Stimulated activated naive B cell treated with anti-CD40 and anti-IgM and Interleukin-4, amounts not matched to agents 10 μg/mL and 1 μg/mL and 100 μg/mL, for 72 hours (primary cell): Measurements from ENCODE around the gene MAJIN.
"Not testable (repeated sequence)": the region's sequence is repeated elsewhere in the genome, so short reads cannot be mapped to it uniquely, and the experiment has no call there.

Experiments used
- ATAC-seq, 2 donors: fragments of 150-1000 bp; cut with Tn5 transposase; replicated peaks; 2 replicates each; pipeline ENCODE4 v1.10.0; 2021; ENCODE audit warnings: moderate library complexity in 1 of 2
- DNase-seq: peaks from one replicate; pipeline ENCODE4 v3.0.0; 2021
- H3K27ac Mint-ChIP-seq: one replicate; pipeline ENCODE4 v1.8.0; 2022; ENCODE audit warnings: mild to moderate bottlenecking, mixed read lengths
- H3K27me3 Mint-ChIP-seq, 2 donors: one replicate each; pipeline ENCODE4 v1.8.0; 2022; ENCODE audit warnings: mixed read lengths in 2 of 2
- H3K36me3 Mint-ChIP-seq, 2 donors: one replicate each; pipeline ENCODE4 v1.8.0; 2022; ENCODE audit warnings: mixed read lengths in 2 of 2, mild to moderate bottlenecking in 1 of 2
- H3K4me1 Mint-ChIP-seq, 2 donors: one replicate each; pipeline ENCODE4 v1.8.0; 2022; ENCODE audit warnings: mixed read lengths in 2 of 2, mild to moderate bottlenecking in 1 of 2
- H3K4me3 Mint-ChIP-seq, 2 donors: one replicate each; pipeline ENCODE4 v1.8.0; 2022; ENCODE audit warnings: mild to moderate bottlenecking in 2 of 2, mixed read lengths in 2 of 2, moderate library complexity in 1 of 2
- H3K9me3 Mint-ChIP-seq, 2 donors: one replicate each; pipeline ENCODE4 v1.8.0; 2022; ENCODE audit warnings: mixed read lengths in 2 of 2, mild to moderate bottlenecking in 1 of 2

Gene MAJIN

GRCh38 chr11:65002706-65003105 is 30.8 kb upstream of the MAJIN start:
- ATAC-seq (no peak), DNase-seq (no peak)
- Mint-ChIP-seq H3K36me3 (no peaks in the 10 kb centered on the region), H3K4me1 (peaks cover 9 to 10% of the 10 kb centered on the region in 2 donors), H3K27me3 (no peaks in the 10 kb centered on the region), H3K9me3 (no peaks in the 10 kb centered on the region), H3K27ac (no peak overlapping the region), H3K4me3 (no peak overlapping the region)

GRCh38 chr11:64999478-64999877 is 27.6 kb upstream of the MAJIN start:
- Mint-ChIP-seq H3K4me1 (peaks cover 23 to 25% of the 10 kb centered on the region in 2 donors), H3K36me3 (no peaks in the 10 kb centered on the region), H3K9me3 (no peaks in the 10 kb centered on the region), H3K27ac (no peak overlapping the region), H3K27me3 (no peaks in the 10 kb centered on the region), H3K4me3 (no peak overlapping the region)
- no peak for ATAC-seq
- no peak for DNase-seq

GRCh38 chr11:64998690-64999431 is 27.0 kb upstream of the MAJIN start:
- Mint-ChIP-seq H3K9me3 (no peaks in the 10 kb centered on the region), H3K4me3 (no peak overlapping the region), H3K4me1 (peaks cover 25% of the 10 kb centered on the region in 2 donors), H3K27me3 (no peaks in the 10 kb centered on the region), H3K36me3 (no peaks in the 10 kb centered on the region), H3K27ac (peak overlapping the region; percentile 59)
- DNase-seq = no peak
- ATAC-seq = no peak

- Mint-ChIP-seq H3K27ac (no peak overlapping the region), H3K4me3 (no peak overlapping the region)
- no peak for ATAC-seq
Observed at GRCh38 chr11:64998141-64998540, 26.2 kb upstream of the MAJIN start.

GRCh38 chr11:64996710-64997380 is 24.9 kb upstream of the MAJIN start, which contains the start of gene BATF2:
Gene BATF2, minus strand, starts transcription at chr11:64996971. Its CDS starts 57 bp downstream, at chr11:64996914.
- Mint-ChIP-seq H3K9me3 (no peaks in the 10 kb centered on the region), H3K36me3 (no peaks in the 10 kb centered on the region), H3K4me3 (peak within 1 kb of the TSS; percentile 74), H3K4me1 (peaks cover 28 to 34% of the 10 kb centered on the region in 2 donors), H3K27ac (peak within 1 kb of the TSS; percentile 85), H3K27me3 (no peaks in the 10 kb centered on the region)
- DNase-seq (peak; percentile 23), ATAC-seq (peak; percentile 76 to 88)

More at GRCh38 chr11:64998141-64998540, 26.2 kb upstream of the MAJIN start:
- Mint-ChIP-seq H3K9me3 (no peaks in the 10 kb centered on the region), H3K27me3 (no peaks in the 10 kb centered on the region), H3K4me1 (peaks cover 25 to 26% of the 10 kb centered on the region in 2 donors), H3K36me3 (no peaks in the 10 kb centered on the region)
- DNase-seq = no peak

GRCh38 chr11:64996327-64996709 is 24.4 kb upstream of the MAJIN start:
- H3K9me3 Mint-ChIP-seq = no peaks in the 10 kb centered on the region
- H3K36me3 Mint-ChIP-seq = no peaks in the 10 kb centered on the region
- H3K4me1 Mint-ChIP-seq = peaks cover 33 to 39% of the 10 kb centered on the region in 2 donors
- peak in 1 of 2 donors; percentile 10 for ATAC-seq
- H3K27me3 Mint-ChIP-seq = no peaks in the 10 kb centered on the region
- no peak overlapping the region for H3K27ac Mint-ChIP-seq
- no peak for DNase-seq
- H3K4me3 Mint-ChIP-seq = peak overlapping the region; percentile 74

- no peak overlapping the region for H3K4me3 Mint-ChIP-seq
- no peaks in the 10 kb centered on the region for H3K27me3 Mint-ChIP-seq
- H3K27ac Mint-ChIP-seq = no peak overlapping the region
- no peaks in the 10 kb centered on the region for H3K36me3 Mint-ChIP-seq
- ATAC-seq (no peak), DNase-seq (no peak)
- H3K9me3 Mint-ChIP-seq = no peaks in the 10 kb centered on the region
- peaks cover 43 to 59% of the 10 kb centered on the region in 2 donors for H3K4me1 Mint-ChIP-seq
Observed at GRCh38 chr11:64994318-64994717, 22.4 kb upstream of the MAJIN start.

- H3K27ac Mint-ChIP-seq = peak overlapping the region; percentile 15
- H3K27me3 Mint-ChIP-seq = no peaks in the 10 kb centered on the region
- H3K4me1 Mint-ChIP-seq = peaks cover 36 to 55% of the 10 kb centered on the region in 2 donors
- ATAC-seq (peak; percentile 62 to 63), DNase-seq (no peak)
- no peak overlapping the region for H3K4me3 Mint-ChIP-seq
- H3K36me3 Mint-ChIP-seq = no peaks in the 10 kb centered on the region
- no peaks in the 10 kb centered on the region for H3K9me3 Mint-ChIP-seq
Observed at GRCh38 chr11:64990222-64990923, 18.5 kb upstream of the MAJIN start.

- no peak overlapping the region for H3K27ac Mint-ChIP-seq
- peaks cover 41 to 64% of the 10 kb centered on the region in 2 donors for H3K4me1 Mint-ChIP-seq
- DNase-seq (no peak), ATAC-seq (no peak)
- no peaks in the 10 kb centered on the region for H3K36me3 Mint-ChIP-seq
- peak overlapping the region in 1 of 2 donors; percentile 6 for H3K4me3 Mint-ChIP-seq
- H3K27me3 Mint-ChIP-seq = no peaks in the 10 kb centered on the region
- peaks cover 0 to 4% of the 10 kb centered on the region in 2 donors for H3K9me3 Mint-ChIP-seq
Observed at GRCh38 chr11:64989416-64989815, 17.5 kb upstream of the MAJIN start.

GRCh38 chr11:64987998-64988854 is 16.3 kb upstream of the MAJIN start:
- peaks cover 42 to 72% of the 10 kb centered on the region in 2 donors for H3K4me1 Mint-ChIP-seq
- H3K27me3 Mint-ChIP-seq = no peaks in the 10 kb centered on the region
- no peaks in the 10 kb centered on the region for H3K36me3 Mint-ChIP-seq
- no peak overlapping the region for H3K27ac Mint-ChIP-seq
- H3K9me3 Mint-ChIP-seq = peaks cover 0 to 4% of the 10 kb centered on the region in 2 donors
- DNase-seq = no peak
- no peak for ATAC-seq
- no peak overlapping the region for H3K4me3 Mint-ChIP-seq

GRCh38 chr11:64983339-64983738 is 11.4 kb upstream of the MAJIN start:
- H3K27ac Mint-ChIP-seq, H3K9me3 Mint-ChIP-seq, H3K27me3 Mint-ChIP-seq, H3K4me3 Mint-ChIP-seq, DNase-seq, H3K36me3 Mint-ChIP-seq, ATAC-seq: not testable (repeated sequence)
- H3K4me1 Mint-ChIP-seq = peaks cover 17 to 36% of the 10 kb centered on the region in 2 donors

GRCh38 chr11:64976651-64977050 is 4.7 kb upstream of the MAJIN start:
- H3K36me3 Mint-ChIP-seq = no peaks in the 10 kb centered on the region
- H3K9me3 Mint-ChIP-seq = peaks cover 0 to 2% of the 10 kb centered on the region in 2 donors
- H3K4me3 Mint-ChIP-seq = no peak overlapping the region
- peaks cover 8 to 14% of the 10 kb centered on the region in 2 donors for H3K4me1 Mint-ChIP-seq
- no peak for ATAC-seq
- H3K27me3 Mint-ChIP-seq = no peaks in the 10 kb centered on the region
- DNase-seq = no peak
- no peak overlapping the region for H3K27ac Mint-ChIP-seq

GRCh38 chr11:64974124-64974523 is 2.2 kb upstream of the MAJIN start:
- H3K4me3 Mint-ChIP-seq = no peak overlapping the region
- peaks cover 0 to 2% of the 10 kb centered on the region in 2 donors for H3K9me3 Mint-ChIP-seq
- no peak overlapping the region for H3K27ac Mint-ChIP-seq
- no peaks in the 10 kb centered on the region for H3K36me3 Mint-ChIP-seq
- peaks cover 13 to 24% of the 10 kb centered on the region in 2 donors for H3K4me1 Mint-ChIP-seq
- no peak for DNase-seq
- ATAC-seq = no peak
- no peaks in the 10 kb centered on the region for H3K27me3 Mint-ChIP-seq

GRCh38 chr11:64970731-64971151 is 1.2 kb downstream of the MAJIN start:
- no peaks in the 10 kb centered on the region for H3K27me3 Mint-ChIP-seq
- H3K36me3 Mint-ChIP-seq = no peaks in the 10 kb centered on the region
- H3K4me1 Mint-ChIP-seq = peaks cover 13 to 24% of the 10 kb centered on the region in 2 donors
- ATAC-seq = peak; percentile 46 to 71
- H3K9me3 Mint-ChIP-seq = no peaks in the 10 kb centered on the region
- H3K27ac Mint-ChIP-seq = peak overlapping the region; percentile 65
- DNase-seq = peak; percentile 8
- peak overlapping the region; percentile 64 to 79 for H3K4me3 Mint-ChIP-seq
